NCI-H69 (cell line): Measurements from ENCODE around the gene PCDHGB5.
"Not testable (repeated sequence)": the region's sequence is repeated elsewhere in the genome, so short reads cannot be mapped to it uniquely, and the experiment has no call there.

Source experiments
- DNase-seq: peaks from one replicate; lab custom pipeline; 2025; lab: John Stamatoyannopoulos, UW

PCDHGB5 gene

DNA sequence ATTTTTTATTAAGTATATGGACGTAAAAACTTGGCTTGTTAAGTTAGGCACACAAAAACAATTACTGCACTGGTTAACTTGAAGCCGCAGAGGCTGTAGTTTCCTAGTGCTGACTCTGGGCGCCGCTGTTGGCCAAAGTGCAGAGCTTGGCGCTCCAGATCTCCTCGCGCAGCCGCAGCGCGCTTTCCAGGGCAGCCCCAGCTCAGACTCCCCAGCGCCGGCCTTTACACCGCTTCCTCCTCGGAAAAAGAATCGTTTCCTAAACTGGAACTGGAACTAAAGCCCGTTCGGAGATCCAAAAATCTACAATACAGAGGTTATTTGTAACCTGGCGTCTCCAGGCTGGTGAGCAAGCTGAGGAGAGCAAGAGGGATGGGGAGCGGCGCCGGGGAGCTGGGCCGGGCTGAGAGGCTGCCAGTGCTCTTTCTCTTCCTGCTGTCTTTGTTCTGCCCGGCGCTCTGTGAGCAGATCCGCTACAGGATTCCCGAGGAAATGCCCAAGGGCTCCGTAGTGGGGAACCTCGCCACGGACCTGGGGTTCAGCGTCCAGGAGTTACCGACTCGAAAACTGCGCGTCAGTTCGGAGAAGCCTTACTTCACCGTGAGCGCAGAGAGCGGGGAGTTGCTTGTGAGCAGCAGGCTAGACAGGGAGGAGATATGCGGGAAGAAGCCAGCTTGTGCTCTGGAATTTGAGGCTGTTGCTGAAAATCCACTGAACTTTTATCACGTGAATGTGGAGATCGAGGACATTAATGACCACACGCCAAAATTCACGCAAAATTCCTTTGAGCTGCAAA, at the start of gene PCDHGB5:
PCDHGB5 (plus strand) TSS at position 192 of the 796 bp plus-strand sequence; CDS start at position 373, 181 bp downstream.
- DNase-seq: not testable (repeated sequence)

DNA sequence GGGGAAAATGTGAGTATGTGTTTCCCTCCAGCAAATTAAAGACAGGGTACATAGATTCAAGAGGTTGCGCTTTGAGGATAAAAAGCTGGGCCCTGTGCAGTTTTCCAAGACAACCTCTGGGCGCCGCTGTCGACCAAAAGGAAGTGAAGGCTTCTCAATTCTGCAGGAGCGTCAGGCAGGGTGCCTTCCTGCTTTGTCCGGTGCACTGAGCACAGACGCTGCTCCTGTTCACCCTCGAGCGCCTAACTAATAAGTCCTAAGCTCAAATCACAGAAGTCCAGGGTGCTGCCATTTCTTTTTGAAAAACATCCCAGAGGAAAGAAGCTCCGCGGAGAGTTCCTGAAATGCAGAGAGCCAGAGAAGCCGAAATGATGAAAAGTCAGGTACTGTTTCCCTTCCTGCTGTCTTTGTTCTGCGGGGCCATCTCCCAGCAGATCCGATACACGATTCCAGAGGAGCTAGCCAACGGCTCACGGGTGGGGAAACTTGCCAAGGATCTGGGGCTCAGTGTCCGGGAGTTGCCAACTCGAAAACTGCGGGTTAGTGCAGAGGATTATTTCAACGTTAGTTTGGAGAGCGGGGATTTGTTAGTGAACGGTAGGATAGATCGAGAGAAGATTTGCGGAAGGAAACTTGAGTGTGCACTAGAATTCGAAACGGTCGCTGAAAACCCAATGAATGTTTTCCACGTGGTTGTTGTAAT, 47.7 kb upstream of the PCDHGB5 start, which contains the start of gene PCDHGB1:
PCDHGB1 (plus strand) TSS at position 183 of the 703 bp plus-strand sequence; CDS start at position 345, 162 bp downstream.
- DNase-seq: peak; percentile 84

DNA sequence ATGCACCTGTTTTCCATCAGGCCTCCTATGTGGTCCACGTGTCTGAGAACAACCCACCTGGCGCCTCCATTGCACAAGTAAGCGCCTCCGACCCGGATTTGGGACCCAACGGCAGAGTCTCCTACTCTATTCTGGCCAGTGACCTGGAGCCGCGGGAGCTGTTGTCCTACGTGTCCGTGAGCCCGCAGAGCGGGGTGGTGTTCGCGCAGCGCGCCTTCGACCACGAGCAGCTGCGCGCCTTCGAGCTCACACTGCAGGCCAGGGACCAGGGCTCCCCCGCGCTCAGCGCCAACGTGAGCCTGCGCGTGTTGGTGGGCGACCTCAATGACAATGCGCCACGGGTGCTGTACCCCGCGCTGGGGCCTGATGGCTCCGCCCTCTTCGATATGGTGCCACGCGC, 46.2 kb upstream of the PCDHGB5 start:
- no peak for DNase-seq

DNA sequence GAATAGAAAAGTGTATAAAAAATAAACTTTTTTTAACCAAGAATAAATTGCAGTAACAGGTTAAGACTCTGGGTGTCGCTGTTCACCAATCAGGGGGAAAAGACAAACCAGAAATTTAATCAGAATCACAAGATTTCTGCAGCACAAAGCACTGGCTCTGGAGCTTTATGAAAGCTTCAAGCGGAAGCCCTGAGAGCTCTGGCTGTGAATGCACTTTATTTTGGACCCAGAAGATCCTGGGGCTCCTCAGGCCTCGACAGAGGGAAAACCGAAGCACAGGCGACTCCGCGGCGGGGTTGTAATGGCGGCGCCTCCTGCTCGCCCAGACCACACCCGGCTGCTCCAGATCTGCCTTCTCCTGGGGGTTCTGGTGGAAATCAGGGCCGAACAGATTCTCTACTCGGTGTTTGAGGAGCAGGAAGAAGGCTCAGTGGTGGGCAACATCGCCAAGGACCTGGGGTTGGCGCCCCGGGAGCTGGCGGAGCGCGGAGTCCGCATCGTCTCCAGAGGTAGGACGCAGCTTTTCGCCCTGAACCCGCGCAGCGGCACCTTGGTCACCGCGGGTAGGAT, 42.8 kb upstream of the PCDHGB5 start, which contains the start of gene PCDHGA4:
PCDHGA4 (plus strand) TSS at position 122 of the 570 bp plus-strand sequence; CDS start at position 209, 87 bp downstream.
- DNase-seq: peak; percentile 12

DNA sequence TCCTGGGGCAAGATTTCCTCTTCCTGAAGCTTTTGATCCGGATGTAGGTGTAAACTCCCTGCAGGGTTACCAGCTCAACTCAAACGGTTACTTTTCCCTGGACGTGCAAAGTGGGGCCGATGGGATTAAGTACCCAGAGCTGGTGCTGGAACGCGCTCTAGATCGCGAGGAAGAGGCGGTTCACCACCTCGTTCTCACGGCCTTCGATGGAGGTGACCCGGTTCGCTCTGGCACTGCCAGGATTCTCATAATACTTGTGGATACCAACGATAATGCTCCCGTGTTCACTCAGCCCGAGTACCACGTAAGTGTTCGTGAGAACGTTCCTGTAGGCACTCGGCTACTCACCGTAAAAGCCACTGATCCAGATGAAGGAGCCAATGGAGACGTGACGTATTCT, 42.1 kb upstream of the PCDHGB5 start:
- DNase-seq: no peak

DNA sequence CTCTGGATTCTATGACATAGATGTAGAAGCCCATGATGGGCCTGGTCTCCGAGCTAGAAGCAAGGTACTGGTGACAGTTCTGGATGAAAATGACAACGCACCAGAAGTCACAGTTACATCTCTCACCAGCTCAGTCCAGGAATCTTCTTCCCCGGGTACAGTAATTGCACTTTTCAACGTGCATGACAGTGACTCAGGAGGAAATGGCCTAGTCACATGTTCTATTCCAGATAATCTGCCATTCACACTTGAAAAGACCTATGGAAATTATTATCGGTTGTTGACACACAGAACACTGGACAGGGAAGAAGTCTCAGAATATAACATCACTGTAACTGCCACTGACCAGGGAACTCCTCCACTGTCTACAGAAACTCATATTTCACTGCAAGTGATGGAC, 41.6 kb upstream of the PCDHGB5 start:
- DNase-seq: no peak

DNA sequence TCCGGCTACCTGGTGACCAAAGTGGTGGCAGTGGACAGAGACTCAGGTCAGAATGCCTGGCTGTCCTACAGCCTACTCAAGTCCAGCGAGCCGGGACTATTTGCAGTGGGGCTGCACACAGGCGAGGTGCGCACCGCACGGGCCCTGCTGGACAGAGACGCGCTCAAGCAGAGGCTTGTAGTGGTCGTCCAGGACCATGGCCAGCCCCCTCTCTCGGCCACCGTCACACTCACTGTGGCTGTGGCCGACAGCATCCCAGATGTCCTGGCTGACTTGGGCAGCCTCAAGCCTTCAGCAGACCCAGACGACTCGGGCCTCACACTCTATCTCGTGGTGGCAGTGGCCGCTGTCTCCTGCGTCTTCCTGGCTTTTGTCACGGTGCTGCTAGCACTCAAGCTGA, 40.8 kb upstream of the PCDHGB5 start:
- DNase-seq: no peak

DNA sequence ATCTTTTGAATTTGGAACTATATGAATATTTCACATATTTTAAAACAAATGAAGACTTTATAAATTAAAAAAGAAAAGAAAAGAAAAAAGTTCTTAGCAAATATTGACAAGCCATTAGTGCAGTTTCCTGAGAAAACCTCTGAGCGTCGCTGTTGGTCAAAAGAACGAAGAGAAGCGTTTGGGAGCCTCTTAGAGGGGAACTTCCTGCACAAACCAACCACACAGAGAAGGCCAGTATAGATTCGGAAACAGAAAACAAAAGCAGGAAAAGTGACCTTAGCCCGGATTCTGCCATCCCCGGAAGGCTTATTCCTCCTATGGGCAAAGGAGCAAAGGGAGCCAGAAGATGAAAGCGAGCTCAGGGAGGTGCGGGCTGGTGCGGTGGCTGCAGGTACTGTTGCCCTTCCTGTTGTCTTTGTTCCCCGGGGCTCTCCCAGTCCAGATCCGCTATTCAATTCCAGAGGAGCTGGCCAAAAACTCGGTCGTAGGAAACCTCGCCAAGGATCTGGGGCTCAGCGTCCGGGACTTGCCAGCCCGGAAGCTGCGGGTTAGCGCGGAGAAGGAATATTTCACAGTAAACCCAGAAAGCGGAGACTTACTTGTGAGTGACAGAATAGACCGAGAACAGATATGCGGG, 37.8 kb upstream of the PCDHGB5 start, which contains the start of gene PCDHGB2:
PCDHGB2 (plus strand) TSS at position 205 of the 637 bp plus-strand sequence; CDS start at position 347, 142 bp downstream.
- DNase-seq: peak; percentile 57

DNA sequence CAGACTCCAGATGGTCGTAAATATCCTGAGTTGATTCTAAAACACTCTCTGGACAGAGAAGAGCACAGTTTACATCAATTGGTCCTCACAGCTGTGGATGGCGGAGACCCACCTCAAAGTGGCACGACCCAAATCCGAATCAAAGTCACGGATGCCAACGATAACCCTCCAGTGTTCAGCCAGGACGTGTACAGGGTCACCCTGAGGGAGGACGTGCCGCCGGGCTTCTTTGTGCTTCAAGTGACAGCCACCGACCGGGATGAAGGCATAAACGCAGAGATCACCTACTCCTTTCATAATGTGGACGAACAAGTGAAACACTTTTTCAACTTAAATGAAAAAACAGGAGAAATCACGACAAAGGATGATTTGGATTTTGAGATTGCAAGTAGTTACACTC, 37.1 kb upstream of the PCDHGB5 start:
- no peak for DNase-seq

DNA sequence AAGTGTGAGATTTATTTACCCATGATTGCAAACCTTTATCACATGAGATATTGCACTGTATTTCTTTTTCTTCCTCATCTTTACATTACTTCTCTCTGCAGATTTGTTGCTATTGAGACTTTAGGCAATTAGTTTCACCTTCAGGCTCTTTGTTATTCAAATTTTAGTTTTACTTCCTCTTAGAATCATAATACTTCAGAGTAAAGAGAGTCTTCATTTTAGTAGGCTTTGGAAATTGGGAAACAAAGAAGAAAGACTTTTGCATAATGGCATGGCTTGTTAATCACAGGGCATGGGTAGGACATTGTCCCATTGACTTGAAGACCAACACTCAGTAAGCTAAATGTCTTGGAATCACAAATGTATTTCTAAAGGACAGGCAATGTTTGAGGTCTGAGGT, 35.0 kb upstream of the PCDHGB5 start:
- no peak for DNase-seq

DNA sequence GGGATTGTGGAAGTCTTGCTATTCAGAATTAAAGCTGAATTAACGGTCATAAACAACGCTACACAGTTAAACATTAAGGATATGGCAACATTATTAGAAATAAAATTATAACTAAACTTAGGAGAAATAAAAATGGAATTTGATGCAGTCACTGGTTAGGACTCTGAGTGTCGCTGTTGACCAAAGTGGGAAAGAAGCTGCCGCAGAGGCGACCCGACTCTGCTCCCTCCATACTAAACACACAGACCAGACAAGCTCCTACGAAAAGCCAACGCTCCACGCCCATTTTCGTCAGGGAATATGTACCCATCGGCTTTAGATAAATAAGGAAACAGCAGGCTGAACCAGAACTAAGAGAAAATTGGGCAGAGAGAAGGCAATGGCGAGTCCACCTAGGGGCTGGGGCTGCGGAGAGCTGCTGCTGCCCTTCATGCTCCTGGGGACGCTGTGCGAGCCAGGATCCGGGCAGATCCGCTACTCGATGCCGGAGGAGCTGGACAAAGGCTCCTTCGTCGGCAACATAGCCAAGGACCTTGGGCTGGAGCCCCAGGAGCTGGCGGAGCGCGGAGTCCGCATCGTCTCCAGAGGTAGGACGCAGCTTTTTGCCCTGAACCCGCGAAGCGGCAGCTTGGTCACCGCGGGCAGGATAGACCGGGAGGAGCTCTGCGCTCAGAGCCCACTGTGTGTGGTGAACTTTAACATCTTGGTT, 33.6 kb upstream of the PCDHGB5 start, which contains the start of gene PCDHGA5:
PCDHGA5 (plus strand) TSS at position 211 of the 709 bp plus-strand sequence; CDS start at position 380, 169 bp downstream.
- no peak for DNase-seq

DNA sequence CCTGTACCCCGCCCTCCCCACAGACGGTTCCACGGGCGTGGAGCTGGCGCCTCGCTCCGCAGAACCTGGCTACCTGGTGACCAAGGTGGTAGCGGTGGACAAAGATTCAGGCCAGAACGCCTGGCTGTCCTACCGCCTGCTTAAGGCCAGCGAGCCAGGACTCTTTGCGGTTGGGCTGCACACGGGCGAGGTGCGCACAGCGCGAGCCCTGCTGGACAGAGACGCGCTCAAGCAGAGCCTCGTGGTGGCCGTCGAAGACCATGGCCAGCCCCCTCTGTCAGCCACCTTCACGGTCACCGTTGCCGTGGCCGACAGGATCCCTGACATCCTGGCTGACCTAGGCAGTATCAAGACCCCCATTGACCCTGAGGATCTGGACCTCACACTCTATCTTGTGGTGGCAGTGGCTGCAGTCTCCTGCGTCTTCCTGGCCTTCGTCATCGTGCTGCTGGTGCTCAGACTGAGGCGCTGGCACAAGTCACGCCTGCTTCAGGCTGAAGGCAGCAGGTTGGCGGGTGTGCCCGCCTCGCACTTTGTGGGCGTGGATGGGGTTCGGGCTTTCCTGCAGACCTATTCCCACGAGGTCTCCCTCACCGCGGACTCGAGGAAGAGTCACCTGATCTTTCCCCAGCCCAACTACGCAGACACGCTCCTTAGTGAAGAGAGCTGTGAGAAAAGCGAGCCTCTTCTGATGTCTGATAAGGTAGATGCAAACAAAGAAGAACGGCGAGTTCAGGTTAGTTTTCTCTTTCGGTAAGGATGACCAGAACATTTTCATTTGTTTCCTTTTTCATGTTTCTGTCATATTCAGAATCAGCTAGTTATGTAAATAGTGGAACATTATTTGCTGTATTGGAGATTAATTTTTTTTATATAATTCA, 31.5 kb upstream of the PCDHGB5 start:
- no peak for DNase-seq

DNA sequence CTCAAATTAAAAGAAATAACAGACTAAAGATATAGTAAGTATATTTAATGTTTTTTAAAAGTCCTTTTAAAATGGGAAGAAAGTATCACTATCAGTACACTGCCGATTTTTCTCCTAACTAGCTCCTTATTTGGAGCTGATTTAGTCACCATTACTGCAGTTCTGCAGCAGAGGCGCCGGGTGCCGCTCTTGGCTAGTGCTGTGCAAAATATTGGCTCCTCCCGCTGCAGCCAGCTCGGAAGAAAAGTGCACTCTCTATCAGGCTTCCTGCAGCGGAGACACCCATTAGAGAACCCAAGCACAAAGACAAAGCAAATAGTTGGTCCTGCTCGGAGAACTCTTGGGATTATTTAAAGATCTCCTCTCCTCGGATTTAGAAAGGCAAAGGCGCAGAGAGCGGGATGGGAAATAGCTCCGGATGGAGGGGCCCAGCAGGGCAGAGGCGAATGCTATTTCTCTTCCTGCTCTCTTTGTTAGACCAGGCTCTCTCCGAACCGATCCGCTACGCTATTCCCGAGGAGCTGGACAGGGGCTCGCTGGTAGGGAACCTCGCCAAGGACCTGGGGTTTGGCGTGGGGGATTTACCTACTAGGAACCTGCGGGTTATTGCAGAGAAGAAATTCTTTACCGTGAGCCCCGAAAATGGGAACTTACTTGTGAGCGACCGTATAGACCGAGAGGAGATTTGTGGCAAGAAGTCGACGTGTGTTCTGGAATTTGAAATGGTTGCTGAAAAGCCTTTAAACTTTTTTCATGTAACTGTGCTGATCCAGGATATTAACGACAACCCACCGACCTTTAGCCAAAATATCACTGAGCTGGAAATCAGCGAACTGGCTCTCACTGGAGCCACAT, 27.5 kb upstream of the PCDHGB5 start, which contains the start of gene PCDHGB3:
PCDHGB3 (plus strand) TSS at position 249 of the 855 bp plus-strand sequence; CDS start at position 402, 153 bp downstream.
- DNase-seq: no peak

DNA sequence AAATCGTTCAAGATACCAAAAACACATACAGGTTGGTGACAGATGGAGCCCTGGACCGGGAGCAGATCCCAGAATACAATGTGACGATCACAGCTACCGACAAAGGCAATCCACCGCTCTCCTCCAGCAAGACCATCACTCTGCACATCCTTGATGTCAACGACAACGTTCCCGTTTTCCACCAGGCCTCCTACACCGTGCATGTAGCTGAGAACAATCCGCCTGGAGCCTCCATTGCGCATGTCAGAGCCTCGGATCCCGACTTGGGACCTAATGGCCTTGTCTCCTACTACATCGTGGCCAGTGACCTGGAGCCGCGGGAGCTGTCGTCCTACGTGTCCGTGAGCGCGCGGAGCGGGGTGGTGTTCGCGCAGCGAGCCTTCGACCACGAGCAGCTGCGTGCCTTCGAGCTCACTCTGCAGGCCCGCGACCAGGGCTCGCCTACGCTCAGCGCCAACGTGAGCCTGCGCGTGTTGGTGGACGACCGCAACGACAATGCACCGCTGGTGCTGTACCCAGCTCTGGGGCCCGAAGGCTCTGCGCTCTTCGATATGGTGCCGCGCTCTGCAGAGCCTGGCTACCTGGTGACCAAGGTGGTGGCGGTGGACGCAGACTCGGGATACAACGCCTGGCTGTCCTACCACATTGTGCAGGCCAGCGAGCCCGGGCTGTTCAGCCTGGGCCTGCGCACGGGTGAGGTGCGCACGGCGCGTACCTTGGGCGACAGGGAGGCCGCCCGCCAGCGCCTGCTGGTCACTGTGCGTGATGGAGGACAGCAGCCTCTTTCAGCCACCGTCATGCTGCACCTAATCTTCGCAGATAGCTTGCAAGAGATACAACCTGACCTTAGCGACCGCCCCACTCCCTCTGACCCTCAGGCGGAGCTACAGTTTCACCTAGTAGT, 25.9 kb upstream of the PCDHGB5 start:
- DNase-seq: no peak

DNA sequence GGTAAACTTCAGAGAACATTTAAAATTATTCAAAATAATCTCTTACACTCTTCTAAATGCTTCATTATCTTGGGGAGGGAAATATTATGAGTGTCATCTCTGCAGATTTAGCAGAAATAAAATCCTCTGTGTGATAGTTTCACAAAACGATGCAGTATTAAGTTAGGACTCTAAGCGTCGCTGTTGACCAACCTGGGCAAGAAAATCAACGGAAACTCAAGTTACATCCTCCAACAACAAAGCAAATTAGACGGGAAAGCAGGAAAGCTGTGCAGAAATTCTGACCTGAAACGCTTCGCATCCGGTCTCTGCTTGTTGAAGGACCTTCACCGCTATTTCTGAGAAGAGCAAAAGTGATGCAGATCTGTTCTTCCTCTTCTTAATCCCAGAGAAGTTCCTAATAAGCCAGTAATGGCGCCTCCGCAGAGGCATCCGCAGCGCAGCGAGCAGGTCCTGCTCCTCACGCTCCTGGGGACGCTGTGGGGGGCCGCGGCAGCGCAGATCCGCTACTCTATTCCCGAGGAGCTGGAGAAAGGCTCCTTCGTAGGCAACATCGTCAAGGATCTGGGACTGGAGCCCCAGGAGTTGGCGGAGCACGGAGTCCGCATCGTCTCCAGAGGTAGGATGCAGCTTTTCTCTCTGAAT, 24.0 kb upstream of the PCDHGB5 start, which contains the start of gene PCDHGA6:
PCDHGA6 (plus strand) TSS at position 219 of the 645 bp plus-strand sequence; CDS start at position 412, 193 bp downstream.
- DNase-seq: peak; percentile 25

DNA sequence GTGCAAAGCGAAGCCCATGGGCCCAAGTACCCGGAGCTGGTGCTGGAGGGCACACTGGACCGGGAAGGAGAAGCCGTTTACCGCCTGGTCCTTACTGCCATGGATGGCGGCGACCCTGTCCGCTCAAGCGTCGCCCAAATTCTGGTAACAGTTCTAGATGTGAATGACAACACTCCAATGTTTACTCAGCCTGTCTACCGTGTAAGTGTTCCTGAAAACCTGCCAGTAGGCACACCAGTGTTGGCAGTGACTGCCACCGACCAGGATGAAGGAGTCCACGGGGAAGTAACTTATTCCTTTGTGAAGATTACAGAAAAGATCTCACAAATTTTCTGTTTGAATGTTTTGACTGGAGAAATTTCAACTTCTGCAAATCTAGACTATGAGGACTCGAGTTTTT, 23.1 kb upstream of the PCDHGB5 start:
- no peak for DNase-seq

DNA sequence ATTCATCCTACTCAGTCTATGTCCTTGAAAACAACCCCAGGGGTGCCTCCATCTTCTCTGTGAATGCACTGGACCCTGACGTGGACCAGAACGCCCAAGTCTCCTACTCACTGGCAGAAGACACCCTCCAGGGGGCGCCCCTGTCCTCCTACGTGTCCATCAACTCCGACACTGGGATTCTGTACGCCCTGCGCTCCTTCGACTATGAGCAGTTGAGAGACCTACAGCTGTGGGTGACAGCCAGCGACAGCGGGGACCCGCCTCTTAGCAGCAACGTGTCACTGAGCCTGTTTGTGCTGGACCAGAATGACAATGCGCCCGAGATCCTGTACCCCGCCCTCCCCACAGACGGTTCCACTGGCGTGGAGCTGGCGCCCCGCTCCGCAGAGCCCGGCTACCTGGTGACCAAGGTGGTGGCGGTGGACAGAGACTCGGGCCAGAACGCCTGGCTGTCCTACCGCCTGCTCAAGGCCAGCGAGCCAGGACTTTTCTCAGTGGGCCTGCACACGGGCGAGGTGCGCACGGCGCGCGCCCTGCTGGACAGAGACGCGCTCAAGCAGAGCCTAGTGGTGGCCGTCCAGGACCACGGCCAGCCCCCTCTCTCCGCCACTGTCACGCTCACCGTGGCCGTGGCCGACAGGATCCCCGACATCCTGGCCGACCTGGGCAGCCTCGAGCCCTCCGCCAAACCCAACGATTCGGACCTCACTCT, 22.1 kb upstream of the PCDHGB5 start:
- peak; percentile 11 for DNase-seq
